A673 (cell line): ENCODE results near the gene TAC3.

Source experiments
- EZH2 ChIP-seq: fragments of 200-600 bp; sonication (generic); IDR thresholded peaks from 2 replicates; pipeline ENCODE4 v1.6.1; 2017; ENCODE audit warnings: borderline replicate concordance, low read depth, mild to moderate bottlenecking, mixed read lengths, antibody characterized with exemption, low read length; ENCODE audit not compliant: poor library complexity, severe bottlenecking
- TF ChIP-seq, protein P1 (sequence below): fragments of 300-800, 200-600 bp; sonication (generic); conservative IDR thresholded peaks from 2 replicates; pipeline ENCODE4 v1.5.1; 2017; ENCODE audit warnings: low read depth, mild to moderate bottlenecking, antibody characterized with exemption, low read length, moderate library complexity, mixed read lengths

DNA sequence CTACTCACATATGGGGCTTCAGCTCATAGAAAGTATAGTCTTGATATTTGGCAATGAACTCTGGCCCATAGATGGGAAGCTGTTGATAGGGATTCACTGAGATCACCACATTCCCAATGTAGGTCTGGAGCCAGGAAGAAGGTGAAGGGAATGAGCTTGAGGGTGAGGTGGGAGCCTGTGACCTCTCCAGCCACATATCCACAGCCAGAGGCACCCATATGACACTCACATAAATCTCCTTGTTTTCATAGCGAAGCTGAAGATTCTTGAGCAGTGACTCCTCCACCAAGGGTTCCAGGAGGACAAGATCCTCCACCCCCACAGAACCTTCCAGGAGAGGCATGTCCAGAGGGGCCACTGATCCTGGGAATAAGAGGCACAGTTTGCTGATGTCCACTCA lies 31.7 kb upstream of the TAC3 start:
- TF ChIP-seq, protein P1, sequence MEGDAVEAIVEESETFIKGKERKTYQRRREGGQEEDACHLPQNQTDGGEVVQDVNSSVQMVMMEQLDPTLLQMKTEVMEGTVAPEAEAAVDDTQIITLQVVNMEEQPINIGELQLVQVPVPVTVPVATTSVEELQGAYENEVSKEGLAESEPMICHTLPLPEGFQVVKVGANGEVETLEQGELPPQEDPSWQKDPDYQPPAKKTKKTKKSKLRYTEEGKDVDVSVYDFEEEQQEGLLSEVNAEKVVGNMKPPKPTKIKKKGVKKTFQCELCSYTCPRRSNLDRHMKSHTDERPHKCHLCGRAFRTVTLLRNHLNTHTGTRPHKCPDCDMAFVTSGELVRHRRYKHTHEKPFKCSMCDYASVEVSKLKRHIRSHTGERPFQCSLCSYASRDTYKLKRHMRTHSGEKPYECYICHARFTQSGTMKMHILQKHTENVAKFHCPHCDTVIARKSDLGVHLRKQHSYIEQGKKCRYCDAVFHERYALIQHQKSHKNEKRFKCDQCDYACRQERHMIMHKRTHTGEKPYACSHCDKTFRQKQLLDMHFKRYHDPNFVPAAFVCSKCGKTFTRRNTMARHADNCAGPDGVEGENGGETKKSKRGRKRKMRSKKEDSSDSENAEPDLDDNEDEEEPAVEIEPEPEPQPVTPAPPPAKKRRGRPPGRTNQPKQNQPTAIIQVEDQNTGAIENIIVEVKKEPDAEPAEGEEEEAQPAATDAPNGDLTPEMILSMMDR, result no peak
- no peak for TF ChIP-seq EZH2
